GM20431 (cell line): ENCODE data around the gene NDUFB2.
"Not testable (repeated sequence)": the region's sequence is repeated elsewhere in the genome, so short reads cannot be mapped to it uniquely, and the experiment has no call there.

Experiments used
- in situ Hi-C: fragments of 300-500 bp; cut with MseI, MboI; formaldehyde crosslinking; loops from one replicate; pipeline ENCODE4 v1.15.0; 2020; ENCODE audit warnings: low sequenced_read_pairs; ENCODE audit not compliant: unreplicated experiment

Gene NDUFB2

GRCh38 chr7:140686921-140687320 is 9.6 kb upstream of the NDUFB2 start:
- in situ Hi-C loops, result no loop called here

- in situ Hi-C loops, result no loop called here
Measured at GRCh38 chr7:140688341-140688740, 8.2 kb upstream of the NDUFB2 start.

- in situ Hi-C loops, result no loop called here
Measured at GRCh38 chr7:140689199-140690152, 7.0 kb upstream of the NDUFB2 start.

DNA sequence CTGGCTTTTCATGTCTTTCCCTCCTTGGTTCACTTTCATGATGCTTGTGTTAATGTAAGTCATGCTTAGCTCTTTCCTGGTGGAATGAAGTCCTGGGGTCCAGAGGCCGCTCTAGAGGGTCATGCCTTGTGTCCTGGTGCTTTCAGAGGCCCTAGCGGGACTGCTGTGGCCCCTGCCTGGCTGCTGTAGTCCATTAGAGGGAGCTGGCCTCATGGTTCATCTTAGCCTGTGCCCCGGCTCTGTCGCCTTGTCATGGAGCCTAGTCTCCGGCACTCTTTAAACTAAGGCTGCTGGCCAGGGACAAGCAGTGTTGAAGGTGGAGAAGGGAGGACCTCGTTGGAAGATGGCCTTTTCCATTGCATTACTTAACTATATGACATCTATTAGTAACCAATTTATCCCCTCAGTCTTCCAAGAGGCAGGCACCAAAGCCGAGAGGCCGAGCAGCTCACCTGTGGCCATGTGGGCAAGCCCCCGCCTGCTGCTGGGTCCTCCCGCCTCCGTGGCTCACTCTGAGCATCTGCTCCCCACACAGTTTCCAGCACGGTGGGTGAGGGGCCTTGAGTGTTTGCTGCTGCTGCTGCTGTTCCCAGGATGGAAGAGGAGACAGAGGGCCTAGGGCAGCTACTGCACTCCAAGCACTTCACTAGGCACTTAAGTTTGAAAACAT is 5.0 kb upstream of the NDUFB2 start:
- in situ Hi-C loops, result no loop called here

GRCh38 chr7:140693849-140694248 is 2.7 kb upstream of the NDUFB2 start:
- in situ Hi-C loops, result not testable (repeated sequence)

DNA sequence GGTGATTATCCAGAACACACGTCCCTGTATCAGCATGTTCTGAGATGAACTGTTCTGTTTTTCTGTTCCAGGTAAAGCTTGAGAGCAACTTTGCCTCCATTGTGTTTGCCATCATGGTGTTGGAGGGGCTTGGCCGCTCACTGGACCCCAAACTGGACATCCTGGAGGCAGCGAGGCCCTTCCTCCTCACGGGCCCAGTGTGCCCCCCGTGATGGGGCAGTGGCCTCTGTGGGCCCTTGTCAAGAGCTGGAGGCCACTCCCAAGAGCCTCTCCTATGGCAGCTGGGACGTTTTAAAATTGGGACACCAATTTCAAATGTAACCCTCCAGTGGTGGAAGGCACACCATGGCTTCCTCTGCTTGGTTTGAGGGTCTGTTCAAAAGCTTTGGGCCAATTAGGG is 1.9 kb upstream of the NDUFB2 start:
- in situ Hi-C loops, result no loop called here

DNA sequence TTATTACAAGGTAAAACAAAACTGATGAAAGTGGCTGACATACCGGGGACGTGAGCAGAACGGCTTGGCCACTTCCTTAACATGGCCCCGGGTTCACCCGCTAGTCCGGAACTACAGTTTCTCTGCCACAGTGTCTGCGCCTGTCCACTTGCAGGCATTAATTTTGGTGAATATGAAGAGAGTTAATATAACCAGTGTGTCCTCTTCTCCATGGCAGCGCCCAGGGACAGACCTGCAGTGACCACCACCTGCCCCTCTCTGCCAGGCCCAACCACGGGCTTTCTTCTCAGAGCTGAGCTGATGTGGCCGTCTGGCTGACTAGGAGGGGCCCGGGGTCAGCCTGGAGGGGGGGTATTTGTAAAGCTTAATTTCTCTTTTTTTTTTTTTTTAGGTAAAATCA is 1.1 kb upstream of the NDUFB2 start:
- in situ Hi-C loops, result no loop called here

DNA sequence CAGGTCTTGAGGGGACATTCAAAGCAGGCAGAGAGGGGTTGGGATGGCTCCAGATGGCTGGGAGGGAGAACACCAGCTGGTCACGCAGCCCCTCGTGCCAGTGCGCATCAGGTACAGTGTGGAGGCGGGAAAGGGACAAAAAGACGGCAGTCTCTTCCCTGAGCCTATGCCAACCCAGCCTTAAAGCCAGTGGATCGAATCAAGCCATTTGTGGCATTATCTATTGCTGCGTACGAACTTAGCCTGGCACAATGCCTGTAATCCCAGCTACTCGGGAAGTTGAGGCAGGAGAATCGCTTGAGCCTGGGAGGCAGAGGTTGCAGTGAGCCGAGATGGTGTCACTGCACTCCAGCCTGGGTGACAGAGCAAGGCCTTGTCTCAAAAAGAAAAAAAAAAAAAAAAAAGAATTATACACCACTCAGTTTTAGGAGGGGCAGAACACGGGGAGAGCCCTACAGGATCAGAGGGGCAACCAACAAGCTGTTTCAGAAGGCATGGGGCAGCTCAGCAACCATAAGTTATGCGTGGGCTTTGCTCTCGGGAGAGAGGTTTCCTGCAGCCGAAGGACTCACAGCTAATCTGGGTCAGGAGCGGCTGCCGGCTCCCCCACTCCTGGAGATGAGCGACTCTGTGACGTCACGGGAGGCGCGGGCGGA is 356 bp upstream of the NDUFB2 start:
- in situ Hi-C loops, result no loop called here

GRCh38 chr7:140697447-140698143 is 1.1 kb downstream of the NDUFB2 start:
- in situ Hi-C loops, result no loop called here

DNA sequence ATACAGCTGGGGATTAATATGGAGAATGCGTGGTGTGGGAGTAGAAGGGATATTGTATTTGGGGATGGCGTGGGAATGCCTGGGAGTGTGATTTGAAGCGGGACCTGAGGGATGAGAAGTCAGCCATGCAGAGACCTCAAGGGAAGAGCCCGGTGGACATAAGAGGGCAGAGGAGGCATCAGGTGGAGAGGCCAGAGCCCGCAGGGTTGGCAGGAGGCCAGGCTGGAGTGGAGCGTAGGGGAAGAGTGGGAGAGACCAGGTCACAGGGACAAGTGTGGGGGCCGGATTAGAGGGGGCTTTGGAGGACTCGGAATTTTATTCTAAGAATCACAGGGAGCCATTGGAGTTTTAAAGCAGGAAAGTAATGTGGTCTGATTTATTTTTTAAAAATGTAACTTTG is 2.0 kb downstream of the NDUFB2 start:
- in situ Hi-C loops, result no loop called here

DNA sequence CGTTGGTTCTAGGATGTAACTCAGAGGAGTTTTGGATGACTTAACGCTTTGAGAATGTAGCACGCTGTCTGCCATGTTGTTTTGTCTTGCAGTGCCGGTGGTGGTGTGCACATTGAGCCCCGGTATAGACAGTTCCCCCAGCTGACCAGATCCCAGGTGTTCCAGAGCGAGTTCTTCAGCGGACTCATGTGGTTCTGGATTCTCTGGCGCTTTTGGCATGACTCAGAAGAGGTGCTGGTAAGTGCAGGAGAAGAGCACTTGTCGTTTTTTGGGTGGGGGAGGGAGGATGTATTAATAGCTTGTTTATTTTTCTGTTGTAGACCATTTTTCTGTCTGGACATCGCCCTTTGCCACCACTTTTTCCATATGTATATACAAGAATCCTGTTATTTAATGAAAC is 6.3 kb downstream of the NDUFB2 start:
- in situ Hi-C loops, result no loop called here

GRCh38 chr7:140704205-140704604 is 7.7 kb downstream of the NDUFB2 start:
- in situ Hi-C loops, result no loop called here

DNA sequence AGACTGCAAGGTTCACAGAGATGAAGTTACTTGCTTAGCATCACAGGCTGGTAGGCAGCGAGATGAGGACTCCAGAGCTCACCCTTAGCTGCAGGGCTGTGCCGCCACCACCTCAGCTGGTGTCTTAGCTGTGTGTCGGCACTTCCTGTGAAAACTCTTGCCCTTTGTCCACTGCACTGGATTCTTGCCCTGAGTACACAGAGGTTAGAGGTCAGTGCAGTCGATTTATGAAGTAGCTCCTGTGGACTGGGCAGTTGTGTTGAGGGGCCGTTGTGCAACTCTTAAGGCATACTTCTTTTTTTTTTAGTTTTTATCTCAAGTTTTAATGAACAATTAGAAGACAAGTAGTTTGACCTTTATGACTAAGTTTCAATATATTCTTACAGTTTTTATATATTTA is 10.6 kb downstream of the NDUFB2 start:
- in situ Hi-C loops, result no loop called here

- in situ Hi-C loops, result not testable (repeated sequence)
Measured at GRCh38 chr7:140708764-140709163, 12.3 kb downstream of the NDUFB2 start.

DNA sequence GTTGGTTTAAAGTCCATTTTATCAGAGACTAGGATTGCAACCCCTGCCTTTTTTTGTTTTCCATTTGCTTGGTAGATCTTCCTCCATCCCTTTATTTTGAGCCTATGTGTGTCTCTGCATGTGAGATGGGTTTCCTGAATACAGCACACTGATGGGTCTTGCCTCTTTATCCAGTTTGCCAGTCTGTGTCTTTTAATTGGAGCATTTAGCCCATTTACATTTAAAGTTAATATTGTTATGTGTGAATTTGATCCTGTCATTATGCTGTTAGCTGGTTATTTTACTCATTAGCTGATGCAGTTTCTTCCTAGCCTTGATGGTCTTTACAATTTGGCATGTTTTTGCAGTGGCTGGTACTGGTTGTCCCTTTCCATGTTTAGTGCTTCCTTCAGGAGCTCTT is 15.9 kb downstream of the NDUFB2 start:
- in situ Hi-C loops, result not testable (repeated sequence)

DNA sequence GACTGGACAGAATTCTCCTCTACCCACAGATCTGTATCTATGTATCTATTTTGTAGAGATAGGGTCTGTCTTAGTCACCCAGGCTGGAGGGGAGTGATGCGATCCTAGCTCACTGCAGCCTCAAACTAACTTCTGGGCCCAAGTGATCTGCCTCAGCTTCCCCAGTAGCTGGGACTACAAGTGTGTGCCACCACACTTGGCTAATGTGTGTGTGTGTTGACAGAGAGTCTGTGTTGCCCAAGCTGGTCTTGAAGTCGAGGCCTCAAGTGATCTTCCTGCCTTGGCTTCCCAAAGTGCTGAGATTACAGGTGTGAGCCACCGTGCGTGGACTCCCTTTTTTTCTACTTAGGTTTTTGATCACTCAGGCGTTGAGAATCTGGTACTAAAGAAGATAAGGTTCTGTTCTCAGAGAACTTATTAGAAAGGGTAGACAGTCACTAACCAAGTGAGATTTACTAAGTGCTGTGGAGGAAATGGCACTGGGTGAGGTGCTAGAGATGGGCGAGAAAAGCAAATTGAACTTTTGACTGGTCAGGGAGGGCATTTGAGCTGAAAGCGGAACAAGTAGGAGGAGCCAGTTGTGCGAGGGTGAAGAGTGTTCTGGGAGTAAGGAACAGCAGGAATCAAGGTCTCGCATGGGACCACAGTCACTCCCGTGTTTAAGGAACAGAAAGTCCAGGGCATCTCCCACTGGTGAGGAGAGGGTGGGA is 18.0 kb downstream of the NDUFB2 start:
- in situ Hi-C loops, result no loop called here

DNA sequence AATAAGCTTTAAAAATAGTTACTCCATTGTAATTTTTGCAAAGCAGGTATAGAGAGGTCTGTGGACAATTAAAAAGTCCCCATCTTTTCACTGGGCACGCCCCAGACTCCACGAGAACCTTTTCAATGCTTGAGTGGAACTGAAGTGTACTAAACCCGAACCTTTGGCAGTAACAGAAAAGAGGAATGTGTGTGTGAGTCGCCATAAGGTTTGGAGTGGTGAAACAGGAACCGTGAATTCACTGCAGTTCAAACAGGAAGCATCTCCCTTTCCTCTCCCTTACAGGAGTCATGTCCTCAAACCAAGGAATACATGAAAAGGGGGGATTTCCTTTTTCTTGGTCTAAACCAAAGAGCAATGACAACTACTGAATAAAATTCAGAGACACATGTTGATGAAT is 23.2 kb downstream of the NDUFB2 start:
- in situ Hi-C loops, result no loop called here

- in situ Hi-C loops, result no loop called here
Measured at GRCh38 chr7:140722254-140722653, 25.7 kb downstream of the NDUFB2 start.

- in situ Hi-C loops, result no loop called here
Measured at GRCh38 chr7:140723006-140723405, 26.5 kb downstream of the NDUFB2 start.

DNA sequence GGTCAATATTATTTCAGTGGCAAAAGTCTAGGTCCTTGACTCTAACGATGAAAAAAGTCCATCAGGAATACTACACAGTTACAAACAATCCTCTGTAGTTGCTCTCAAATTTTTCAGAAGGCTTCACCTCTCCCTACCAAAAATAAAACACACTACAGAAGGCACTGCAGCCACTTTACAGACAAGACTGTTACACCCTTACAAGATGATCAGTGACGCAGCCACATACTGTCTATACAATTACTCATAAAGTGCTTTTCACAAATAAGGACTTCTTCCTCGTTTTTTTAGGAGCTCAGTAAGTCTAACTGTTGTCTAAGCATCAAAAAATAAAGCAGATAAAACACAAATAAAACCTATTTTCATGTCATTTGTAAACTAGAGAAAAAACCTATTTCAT is 27.1 kb downstream of the NDUFB2 start:
- in situ Hi-C loops, result no loop called here
